B cell (primary cell): ENCODE measurements around the gene PTP4A1.

ENCODE experiments used
- CTCF ChIP-seq: fragments of 200-600 bp; IDR thresholded peaks from one replicate; pipeline ENCODE4 v1.8.0; 2022; ENCODE audit warnings: antibody characterized with exemption, mild to moderate bottlenecking
- EZH2 ChIP-seq: IDR thresholded peaks from 2 replicates; pipeline ENCODE4 v1.6.1; 2012; ENCODE audit warnings: borderline replicate concordance, low read depth, mild to moderate bottlenecking, moderate library complexity, low read length; ENCODE audit not compliant: insufficient read depth, poor library complexity, severe bottlenecking

DNA sequence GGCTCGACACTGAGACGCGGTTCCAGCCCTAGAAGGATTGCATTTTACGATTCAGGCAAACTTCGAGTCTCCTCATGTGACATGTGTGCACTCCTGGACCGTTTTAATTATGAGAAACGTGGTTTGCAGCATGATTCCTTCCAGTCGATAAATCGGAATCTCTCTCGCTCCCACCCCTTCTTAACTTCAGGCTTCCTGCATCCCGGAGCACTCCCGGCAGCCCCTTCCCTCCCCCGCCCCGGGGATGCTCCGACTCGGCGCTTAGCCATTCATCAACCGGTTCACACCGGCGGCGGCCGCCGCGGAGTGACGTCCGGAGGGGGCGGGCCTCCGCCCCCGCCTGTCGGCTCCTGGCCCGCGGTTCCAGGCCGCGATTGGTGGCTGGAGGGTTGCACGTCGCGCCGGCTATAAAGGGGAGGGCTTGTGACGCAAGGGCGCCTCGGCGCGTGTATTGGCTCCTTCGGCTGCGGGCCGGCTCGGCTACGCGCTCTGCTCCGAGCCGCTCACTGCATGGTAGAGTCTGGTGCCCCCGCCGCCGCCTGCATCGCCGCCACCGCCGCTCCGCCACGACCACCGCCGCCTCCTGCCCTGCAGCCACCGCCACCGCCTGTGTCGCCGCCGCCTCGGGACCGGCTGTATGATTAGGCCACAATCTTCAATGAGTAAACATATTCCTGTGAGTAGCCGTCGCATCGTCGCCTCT is at the start of gene PTP4A1, which contains the start of gene LOC128125822:
- TF ChIP-seq CTCF (no peak), EZH2 (no peak)
